ENCODE measurements around the gene GPR146. TPM values are rescaled to one million over a fixed set of nuclear protein-coding genes. Genes with fewer than 3 reads are reported as not detected.

Gene GPR146
- total RNA-seq, 2 experiments from 2014 or later = 13.3 to 13.8 TPM

DNA sequence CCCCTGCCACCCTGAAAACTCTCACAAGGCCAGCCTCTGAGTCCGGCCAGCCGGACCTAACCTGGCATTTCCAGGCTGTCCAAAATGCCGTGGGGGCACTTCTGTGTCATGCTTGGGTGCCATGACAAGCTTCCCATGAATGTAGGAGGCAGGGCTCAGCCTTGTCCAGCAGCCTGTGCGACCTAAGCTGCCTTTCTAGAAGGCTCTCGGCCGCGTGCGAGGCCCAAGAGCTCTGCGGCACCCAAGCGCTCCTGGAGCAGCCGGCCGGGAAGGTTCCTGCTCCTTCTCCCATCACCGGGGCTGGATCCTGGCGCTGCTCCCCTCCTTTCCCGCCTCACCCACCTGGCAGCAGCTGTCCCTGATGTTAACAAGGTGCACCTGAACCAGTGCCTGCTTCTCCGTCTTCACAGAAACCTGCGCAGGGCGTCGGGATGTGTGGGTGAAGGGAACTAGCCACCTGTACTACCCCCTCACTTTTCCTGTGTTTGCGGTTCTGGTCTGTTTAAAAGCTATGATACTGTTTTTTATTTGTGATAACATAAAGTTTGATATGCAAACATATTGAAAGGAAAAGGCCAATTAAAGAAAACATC, 49.7 kb downstream of the GPR146 start:
- ChIA-PET CTCF (interaction anchor here (0.9 to 1.4 kb wide), 3 partner anchors 8 to 12 kb away, joined by 3 to 4 read pairs (median 4); no protein-coding TSS in a partner anchor), POLR2A (no interaction called here)
- Mint-ChIP-seq H3K4me1 (peaks cover 3% of the 10 kb centered on the region), H3K9me3 (peaks cover 2% of the 10 kb centered on the region), H3K27me3 (no peaks in the 10 kb centered on the region), H3K27ac (no peak overlapping the region), H3K36me3 (ENCODE audit: low read depth) (peaks cover 3% of the 10 kb centered on the region), H3K4me3 (no peak overlapping the region)
- DNase-seq = no peak

- no peak for DNase-seq
- ChIA-PET CTCF (interaction anchor here (0.6 to 1.4 kb wide), 3 partner anchors 8 to 44 kb away, joined by 3 to 4 read pairs (median 4); a partner anchor contains a TSS), POLR2A (no interaction called here)
- H3K27ac Mint-ChIP-seq = no peak overlapping the region
- H3K9me3 Mint-ChIP-seq = peaks cover 2% of the 10 kb centered on the region
- no peak overlapping the region for H3K4me3 Mint-ChIP-seq
- no peaks in the 10 kb centered on the region for H3K27me3 Mint-ChIP-seq
- peaks cover 3% of the 10 kb centered on the region for H3K36me3 Mint-ChIP-seq (ENCODE audit: low read depth)
- peaks cover 3% of the 10 kb centered on the region for H3K4me1 Mint-ChIP-seq
Observed at GRCh38 chr7:1094870-1095269, 50.5 kb downstream of the GPR146 start.

DNA sequence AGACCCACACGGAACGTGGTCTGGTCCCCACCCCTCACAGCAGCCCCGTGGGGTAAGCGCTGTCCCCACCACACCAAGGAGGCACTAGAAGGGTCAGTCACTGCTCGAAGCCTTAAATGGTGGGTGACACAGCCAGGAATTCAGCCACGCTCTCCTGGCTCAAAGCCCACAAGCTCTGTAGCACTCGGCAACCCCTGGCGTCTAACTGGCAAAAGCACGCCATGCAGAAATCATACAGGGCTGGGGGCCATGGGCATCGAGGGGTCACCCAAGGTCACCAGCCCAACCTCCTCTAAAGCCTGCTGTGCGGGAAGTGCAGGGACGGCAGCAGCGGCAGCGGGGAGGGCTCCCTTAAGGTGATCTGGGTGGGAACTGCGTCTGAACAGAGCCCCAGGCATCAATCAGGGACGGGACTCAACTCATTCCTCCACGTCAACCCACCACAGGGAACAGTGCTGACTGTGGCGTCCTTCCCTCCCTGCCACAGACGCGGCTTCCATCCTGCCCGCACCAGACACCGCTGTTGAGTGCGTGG, 51.3 kb downstream of the GPR146 start:
- no peak overlapping the region for H3K27ac Mint-ChIP-seq
- POLR2A ChIA-PET = no interaction called here
- CTCF ChIA-PET = no interaction called here
- H3K27me3 Mint-ChIP-seq = no peaks in the 10 kb centered on the region
- H3K36me3 Mint-ChIP-seq (ENCODE audit: low read depth) = peaks cover 3% of the 10 kb centered on the region
- peaks cover 2% of the 10 kb centered on the region for H3K9me3 Mint-ChIP-seq
- peaks cover 3% of the 10 kb centered on the region for H3K4me1 Mint-ChIP-seq
- no peak overlapping the region for H3K4me3 Mint-ChIP-seq
- no peak for DNase-seq

- Mint-ChIP-seq H3K4me3 (no peak overlapping the region), H3K27ac (no peak overlapping the region), H3K27me3 (no peaks in the 10 kb centered on the region), H3K9me3 (peaks cover 2% of the 10 kb centered on the region), H3K36me3 (ENCODE audit: low read depth) (peaks cover 3% of the 10 kb centered on the region), H3K4me1 (peaks cover 3% of the 10 kb centered on the region)
- ChIA-PET CTCF (no interaction called here), POLR2A (no interaction called here)
- DNase-seq = no peak
Observed at GRCh38 chr7:1096156-1097119, 52.1 kb downstream of the GPR146 start.

- Mint-ChIP-seq H3K27ac (no peak overlapping the region), H3K27me3 (no peaks in the 10 kb centered on the region), H3K4me3 (no peak overlapping the region), H3K4me1 (peaks cover 3% of the 10 kb centered on the region), H3K9me3 (peaks cover 2% of the 10 kb centered on the region), H3K36me3 (ENCODE audit: low read depth) (peaks cover 3% of the 10 kb centered on the region)
- DNase-seq = no peak
- ChIA-PET POLR2A (no interaction called here), CTCF (no interaction called here)
Observed at GRCh38 chr7:1097120-1097504, 52.8 kb downstream of the GPR146 start.

GRCh38 chr7:1098243-1099153, 54.2 kb downstream of the GPR146 start:
- no peaks in the 10 kb centered on the region for H3K27me3 Mint-ChIP-seq
- POLR2A ChIA-PET = no interaction called here
- peaks cover 3% of the 10 kb centered on the region for H3K36me3 Mint-ChIP-seq (ENCODE audit: low read depth)
- CTCF ChIA-PET = no interaction called here
- H3K9me3 Mint-ChIP-seq = peaks cover 2% of the 10 kb centered on the region
- peaks cover 10% of the 10 kb centered on the region for H3K4me1 Mint-ChIP-seq
- no peak for DNase-seq
- H3K4me3 Mint-ChIP-seq = no peak overlapping the region
- no peak overlapping the region for H3K27ac Mint-ChIP-seq

- Mint-ChIP-seq H3K9me3 (peaks cover 2% of the 10 kb centered on the region), H3K27me3 (no peaks in the 10 kb centered on the region), H3K4me3 (no peak overlapping the region), H3K36me3 (ENCODE audit: low read depth) (peaks cover 3% of the 10 kb centered on the region), H3K4me1 (peaks cover 13% of the 10 kb centered on the region), H3K27ac (no peak overlapping the region)
- POLR2A ChIA-PET = interaction anchor here (0.7 kb wide), 1 partner anchor 514 kb away, joined by 4 read pairs; no protein-coding TSS in a partner anchor
- CTCF ChIA-PET = interaction anchor here (0.8 to 1.5 kb wide), 4 partner anchors 9 to 106 kb away, joined by 3 read pairs; partner anchors contain the start of gene GPER1
- no peak for DNase-seq
Observed at GRCh38 chr7:1099154-1099542, 54.8 kb downstream of the GPR146 start.

GRCh38 chr7:1099637-1100036, 55.3 kb downstream of the GPR146 start:
- Mint-ChIP-seq H3K36me3 (ENCODE audit: low read depth) (peaks cover 3% of the 10 kb centered on the region), H3K4me1 (peaks cover 15% of the 10 kb centered on the region), H3K27me3 (no peaks in the 10 kb centered on the region), H3K9me3 (peaks cover 2% of the 10 kb centered on the region), H3K4me3 (no peak overlapping the region), H3K27ac (no peak overlapping the region)
- POLR2A ChIA-PET = interaction anchor here (0.7 kb wide), 1 partner anchor 514 kb away, joined by 4 read pairs; no protein-coding TSS in a partner anchor
- CTCF ChIA-PET = interaction anchor here (0.8 to 1.5 kb wide), 4 partner anchors 9 to 107 kb away, joined by 3 read pairs; partner anchors contain the start of gene GPER1
- no peak for DNase-seq

- no peak for DNase-seq
- peaks cover 3% of the 10 kb centered on the region for H3K36me3 Mint-ChIP-seq (ENCODE audit: low read depth)
- no peaks in the 10 kb centered on the region for H3K27me3 Mint-ChIP-seq
- no peak overlapping the region for H3K4me3 Mint-ChIP-seq
- H3K9me3 Mint-ChIP-seq = peaks cover 2% of the 10 kb centered on the region
- POLR2A ChIA-PET = no interaction called here
- H3K27ac Mint-ChIP-seq = no peak overlapping the region
- H3K4me1 Mint-ChIP-seq = peaks cover 22% of the 10 kb centered on the region
- CTCF ChIA-PET = interaction anchor here (0.6 to 1.5 kb wide), 3 partner anchors 10 to 382 kb away, joined by 3 to 4 read pairs (median 3); no protein-coding TSS in a partner anchor
Observed at GRCh38 chr7:1100386-1100785, 56.0 kb downstream of the GPR146 start.

GRCh38 chr7:1100834-1101562, 56.7 kb downstream of the GPR146 start:
- ChIA-PET CTCF (interaction anchor here (0.6 to 2.1 kb wide), 4 partner anchors 10 to 383 kb away, joined by 3 to 7 read pairs (median 4); no protein-coding TSS in a partner anchor), POLR2A (no interaction called here)

DNA sequence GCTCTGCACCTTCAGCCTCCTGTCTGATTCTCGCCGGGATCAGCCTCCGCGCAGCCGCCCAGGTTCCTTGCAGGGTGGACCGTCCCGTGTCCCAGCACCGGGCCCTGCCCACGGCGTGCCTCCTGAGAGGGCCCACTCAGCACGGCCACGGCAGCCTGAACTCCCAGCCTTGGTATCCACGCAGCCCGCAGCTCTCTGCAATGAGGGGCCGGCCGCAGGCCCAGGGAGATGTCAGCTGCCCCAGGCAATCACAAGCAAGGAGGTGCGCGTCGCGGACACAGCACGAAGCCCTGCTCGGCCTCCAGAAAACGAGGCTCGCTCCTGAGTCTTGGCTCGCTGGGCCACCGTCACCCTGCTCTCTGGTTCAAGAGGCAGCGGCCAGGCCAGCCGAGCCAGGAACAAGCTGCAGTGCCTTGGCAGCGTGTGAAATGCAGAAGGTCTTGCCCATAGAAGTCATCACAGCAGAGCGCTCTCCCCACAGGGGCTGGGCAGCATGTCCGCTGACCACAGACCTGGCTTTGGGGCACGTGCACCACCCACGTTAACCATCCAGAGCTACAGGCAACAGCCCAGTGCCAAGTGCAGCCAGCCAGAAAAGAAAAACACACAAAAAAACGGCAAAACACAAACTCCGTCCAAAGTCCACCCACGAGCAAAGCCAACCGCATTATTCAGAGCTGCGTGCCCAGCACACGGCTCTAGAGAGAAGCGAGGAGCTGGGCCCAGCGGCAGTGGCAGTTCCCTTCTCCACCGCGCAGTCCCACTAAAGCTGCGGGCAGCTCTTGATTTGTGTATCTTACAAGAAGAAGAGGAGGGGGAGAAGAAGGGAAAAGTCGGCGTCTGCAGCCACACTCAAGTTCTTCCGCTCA, 57.5 kb downstream of the GPR146 start:
- CTCF ChIA-PET = interaction anchor here (0.9 to 2.1 kb wide), 6 partner anchors 8 to 109 kb away, joined by 3 to 10 read pairs (median 4); no protein-coding TSS in a partner anchor
- H3K4me1 Mint-ChIP-seq = peaks cover 22% of the 10 kb centered on the region
- peaks cover 2% of the 10 kb centered on the region for H3K9me3 Mint-ChIP-seq
- no peak for DNase-seq
- H3K27me3 Mint-ChIP-seq = no peaks in the 10 kb centered on the region
- POLR2A ChIA-PET = no interaction called here
- peaks cover 3% of the 10 kb centered on the region for H3K36me3 Mint-ChIP-seq (ENCODE audit: low read depth)
- H3K27ac Mint-ChIP-seq = no peak overlapping the region
- H3K4me3 Mint-ChIP-seq = no peak overlapping the region

More at GRCh38 chr7:1100834-1101562, 56.7 kb downstream of the GPR146 start:
- H3K27me3 Mint-ChIP-seq = no peaks in the 10 kb centered on the region
- H3K9me3 Mint-ChIP-seq = peaks cover 2% of the 10 kb centered on the region
- H3K4me1 Mint-ChIP-seq = peaks cover 22% of the 10 kb centered on the region
- H3K4me3 Mint-ChIP-seq = no peak overlapping the region
- H3K36me3 Mint-ChIP-seq (ENCODE audit: low read depth) = peaks cover 3% of the 10 kb centered on the region
- no peak for DNase-seq
- H3K27ac Mint-ChIP-seq = no peak overlapping the region

All from activated CD4-positive, alpha-beta T cell treated with anti-CD3 and anti-CD28 coated beads, Interleukin-2, amount 10 ng/mL, durations not matched to agents 7 days and 5 days (primary cell).